ENCODE measurements around the gene FMC1.

Gene FMC1

GRCh38 chr7:139387594-139387993 lies 46.5 kb downstream of the FMC1 start:
- no peak for DNase-seq

- DNase-seq = no peak
These were observed 48.0 kb downstream of the FMC1 start for GRCh38 chr7:139389091-139389490.

- no peak for DNase-seq
These were observed 48.6 kb downstream of the FMC1 start for GRCh38 chr7:139389774-139390173.

- no peak for DNase-seq
These were observed 52.6 kb downstream of the FMC1 start for GRCh38 chr7:139393621-139394211.

GRCh38 chr7:139394540-139394939 lies 53.4 kb downstream of the FMC1 start:
- no peak for DNase-seq
